NCI-H1417 (cell line): Measurements from ENCODE around the gene ANKDD1A.
A peak's percentile ranks its signal among the peaks of the same experiment; 100 is the strongest.

Experiments used
- DNase-seq, 3 experiments: peaks; one replicate each; lab custom pipeline; 2025; lab: John Stamatoyannopoulos, UW

The ANKDD1A gene

GRCh38 chr15:64923546-64923945 is 11.8 kb downstream of the ANKDD1A start:
- DNase-seq: no peak

GRCh38 chr15:64925335-64926330 is 13.9 kb downstream of the ANKDD1A start:
- DNase-seq: no peak

DNA sequence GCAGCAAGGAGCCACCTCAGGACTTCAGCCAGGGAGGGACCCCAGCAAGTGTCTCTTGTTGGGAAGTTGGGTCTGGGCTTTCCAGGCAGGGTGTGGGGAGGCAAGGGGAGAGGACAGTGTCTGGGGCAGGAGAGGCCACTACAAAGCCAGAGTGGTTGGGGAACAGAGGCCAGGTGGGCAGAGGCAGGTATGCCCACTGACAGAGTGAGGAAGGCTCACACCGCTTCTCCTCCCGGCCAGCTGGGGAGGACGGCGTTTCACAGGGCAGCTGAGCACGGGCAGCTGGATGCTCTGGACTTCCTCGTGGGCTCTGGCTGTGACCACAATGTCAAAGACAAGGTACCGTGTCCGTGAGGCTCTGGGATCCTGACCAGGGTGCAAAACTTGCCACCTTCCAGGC is 15.0 kb downstream of the ANKDD1A start:
- no peak for DNase-seq

- DNase-seq: no peak
Measured at GRCh38 chr15:64928626-64929220, 17.0 kb downstream of the ANKDD1A start.

DNA sequence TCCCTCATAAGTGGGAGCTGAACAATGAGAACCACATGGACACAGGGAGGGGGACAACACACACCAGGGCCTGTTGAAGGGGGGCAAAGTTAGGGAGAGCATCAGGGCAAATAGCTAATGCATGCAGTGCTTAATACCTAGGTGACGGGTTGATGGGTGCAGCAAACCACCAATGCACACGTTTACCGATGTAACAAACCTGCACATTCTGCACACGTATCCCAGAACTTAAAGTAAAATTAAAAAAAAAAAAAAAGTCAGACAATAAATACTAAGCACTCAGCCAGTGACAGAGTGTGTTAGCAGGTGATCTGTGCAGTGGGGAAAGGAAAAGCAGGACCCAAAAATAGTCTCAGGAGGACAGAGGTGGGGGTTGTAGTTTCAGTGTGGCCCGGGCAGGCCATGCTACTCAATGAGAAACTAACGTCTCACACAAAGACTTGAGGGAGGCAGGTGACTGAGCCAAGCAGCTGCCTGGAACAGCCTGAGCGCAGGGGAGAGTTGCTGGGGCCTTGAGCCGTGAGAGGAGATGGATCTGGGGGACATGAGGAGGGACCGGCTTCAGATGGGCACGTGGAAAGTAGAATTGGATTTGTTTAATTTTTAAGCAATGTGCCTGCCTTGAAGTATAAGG is 18.4 kb downstream of the ANKDD1A start:
- DNase-seq: no peak

DNA sequence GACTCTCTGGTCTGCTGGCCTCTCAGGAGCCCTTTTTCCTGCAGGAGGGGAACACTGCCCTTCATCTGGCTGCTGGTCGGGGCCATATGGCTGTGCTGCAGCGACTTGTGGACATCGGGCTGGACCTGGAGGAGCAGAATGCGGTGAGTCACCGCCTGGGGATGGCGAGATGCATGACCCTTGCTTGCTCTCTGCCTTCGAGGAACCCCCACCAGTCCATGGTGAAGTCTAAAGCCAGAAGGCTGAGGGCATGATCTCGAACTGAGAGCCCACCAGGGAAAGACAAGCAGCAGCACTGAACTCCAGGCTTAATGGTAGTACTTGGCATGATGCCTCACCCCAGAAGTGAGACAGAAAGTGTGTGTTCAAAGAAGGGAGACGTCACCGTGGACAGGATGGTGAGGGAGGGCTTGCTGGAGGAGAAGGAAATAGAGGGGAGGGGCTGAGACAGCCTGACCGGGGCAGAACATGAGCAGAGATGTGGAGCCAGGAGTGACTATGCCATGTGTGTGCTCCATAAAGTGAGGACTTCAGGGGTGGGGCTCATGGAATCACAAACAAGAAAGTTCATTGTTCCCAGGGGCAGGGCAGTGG is 19.2 kb downstream of the ANKDD1A start:
- no peak for DNase-seq

GRCh38 chr15:64931381-64931780 is 19.7 kb downstream of the ANKDD1A start:
- no peak for DNase-seq

GRCh38 chr15:64934023-64934422 is 22.3 kb downstream of the ANKDD1A start:
- no peak for DNase-seq

- no peak for DNase-seq
Measured at GRCh38 chr15:64938192-64938591, 26.5 kb downstream of the ANKDD1A start.

GRCh38 chr15:64942356-64942755 is 30.7 kb downstream of the ANKDD1A start:
- DNase-seq: no peak

DNA sequence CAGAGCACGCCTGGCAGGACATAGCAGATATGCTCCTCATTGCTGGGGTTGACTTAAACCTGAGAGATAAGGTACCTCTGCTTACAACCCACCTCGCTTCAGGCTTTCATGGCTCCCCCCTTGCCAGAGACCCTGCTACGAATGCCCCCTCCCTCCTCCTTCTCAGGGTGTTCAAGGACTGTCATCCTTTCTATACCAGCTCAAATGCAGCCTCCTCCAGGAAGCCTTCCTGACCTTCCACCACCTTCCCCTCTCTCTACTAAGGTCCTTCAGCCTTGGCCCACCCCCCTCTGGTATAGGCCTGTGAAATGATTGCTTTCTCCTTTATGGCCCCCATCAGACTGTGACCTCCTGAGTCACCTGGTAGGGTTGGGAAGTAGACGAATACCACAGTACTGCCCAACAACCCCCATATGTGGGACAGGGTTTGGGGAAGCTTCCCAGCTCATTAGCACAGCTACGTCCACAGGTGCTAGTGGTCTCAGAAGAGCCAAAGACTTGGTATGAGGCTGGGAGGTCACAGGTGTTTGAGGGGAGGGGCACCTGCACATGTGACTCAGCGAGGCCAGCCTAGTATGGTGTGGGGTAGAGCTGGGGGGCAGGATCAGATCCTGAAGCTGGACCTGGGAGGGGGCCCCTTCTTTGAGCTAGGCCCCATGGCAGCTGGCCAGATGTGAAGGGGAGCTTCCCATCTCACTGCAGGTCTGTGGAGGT is 32.0 kb downstream of the ANKDD1A start:
- no peak for DNase-seq

- DNase-seq: no peak
Measured at GRCh38 chr15:64944961-64945360, 33.3 kb downstream of the ANKDD1A start.

DNA sequence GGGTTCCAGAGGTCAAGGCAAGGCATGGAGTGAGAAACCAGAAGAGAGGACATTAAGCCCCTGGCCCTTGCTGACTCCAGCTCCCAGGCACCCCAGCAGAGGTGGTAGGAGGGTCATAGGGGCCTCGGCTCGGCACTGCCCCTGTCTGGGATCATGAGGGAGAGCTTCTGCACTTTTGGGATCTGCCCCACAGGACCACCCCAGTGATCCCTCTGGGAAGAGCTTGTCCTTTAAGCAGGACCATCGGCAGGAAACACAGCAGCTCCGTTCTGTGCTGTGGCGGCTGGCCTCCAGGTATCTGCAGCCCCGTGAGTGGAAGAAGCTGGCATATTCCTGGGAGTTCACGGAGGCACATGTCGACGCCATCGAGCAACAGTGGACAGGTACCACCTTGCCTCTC is 35.5 kb downstream of the ANKDD1A start:
- DNase-seq: no peak

GRCh38 chr15:64948916-64949315 is 37.2 kb downstream of the ANKDD1A start:
- peak in 2 of 3 experiments; percentile 9 to 32 for DNase-seq

- no peak for DNase-seq
Measured at GRCh38 chr15:64949383-64950186, 37.9 kb downstream of the ANKDD1A start.

GRCh38 chr15:64950888-64951287 is 39.2 kb downstream of the ANKDD1A start:
- DNase-seq: peak in 2 of 3 experiments; percentile 16 to 29

DNA sequence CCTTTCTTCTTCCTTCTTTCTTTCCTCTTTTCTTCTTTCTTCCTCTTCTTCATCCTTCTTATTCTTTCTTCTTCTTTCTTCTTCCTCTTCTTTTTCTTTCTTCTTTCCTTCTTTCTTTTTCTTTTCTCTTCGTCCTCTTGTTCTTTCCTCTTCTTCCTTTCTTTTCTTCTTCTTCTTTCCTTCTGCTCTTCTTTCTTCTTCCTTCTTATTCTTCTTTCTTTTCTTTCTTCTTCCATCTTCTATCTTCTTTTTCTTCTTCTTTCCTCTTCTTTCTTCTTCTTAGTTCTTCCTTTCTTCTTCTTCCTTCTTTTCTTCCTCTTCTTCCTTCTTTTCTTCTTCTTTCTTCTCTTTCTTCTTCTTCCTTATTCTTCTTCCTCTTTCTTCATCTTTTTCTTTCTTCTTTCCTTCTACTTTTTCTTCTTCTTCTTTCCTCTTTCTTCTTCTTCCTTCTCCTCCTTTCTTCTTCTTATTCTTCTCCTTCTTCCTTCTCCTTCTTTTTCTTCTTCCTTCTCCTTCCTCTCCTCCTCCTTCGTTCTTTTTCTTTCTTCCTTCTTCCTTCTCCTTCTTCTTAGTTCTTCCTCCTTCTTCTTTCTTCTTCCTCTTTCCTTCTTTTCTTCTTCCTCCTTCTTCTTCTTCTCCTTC is 40.2 kb downstream of the ANKDD1A start:
- DNase-seq: no peak

DNA sequence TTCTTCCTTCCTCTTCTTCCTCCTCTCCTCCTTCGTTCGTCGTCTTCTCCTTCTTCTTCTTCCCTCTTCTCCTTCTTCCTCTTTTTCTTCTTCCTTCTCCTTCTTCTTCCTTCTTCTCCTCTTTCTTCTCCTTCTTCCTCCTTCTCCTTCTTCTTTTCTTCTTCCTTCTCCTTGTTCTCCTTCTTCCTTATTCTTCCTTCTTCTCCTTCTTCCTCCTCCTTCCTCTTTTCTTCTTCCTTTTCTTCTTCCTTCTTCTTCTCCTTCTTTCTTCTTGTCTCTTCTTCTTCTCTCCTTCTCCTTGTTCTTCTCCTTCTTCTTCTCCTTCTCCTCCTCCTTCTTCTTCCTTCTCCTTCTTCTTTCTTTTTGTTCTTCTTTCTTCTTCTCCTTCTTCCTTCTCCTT is 42.7 kb downstream of the ANKDD1A start:
- no peak for DNase-seq

GRCh38 chr15:64959128-64959527 is 47.4 kb downstream of the ANKDD1A start:
- no peak for DNase-seq

DNA sequence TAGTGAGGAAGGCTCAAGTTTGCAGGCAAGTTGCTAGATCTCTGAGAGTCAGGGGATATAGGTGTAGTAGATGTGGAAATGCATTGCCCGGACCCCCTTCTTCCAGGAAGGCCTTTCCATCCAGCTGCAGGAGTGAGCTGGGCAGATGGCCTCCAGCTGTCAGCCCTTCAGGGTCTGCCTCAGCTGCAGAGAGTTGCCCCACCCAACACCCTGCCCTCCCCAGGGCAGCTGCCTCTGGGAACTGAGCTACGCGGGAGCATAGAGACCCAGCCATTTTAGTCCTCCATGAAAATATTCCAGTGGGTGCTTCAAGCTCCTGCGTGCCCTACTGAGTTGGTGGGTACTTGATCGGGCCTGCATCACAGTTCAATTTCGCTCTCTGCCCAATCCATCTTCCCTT is 48.5 kb downstream of the ANKDD1A start:
- DNase-seq: no peak
